Mesodermal cell (in vitro differentiated cells): ENCODE measurements around the gene CACNA1C.

Experiments
- H3K27ac ChIP-seq: 2 replicates; pipeline ENCODE4 v1.7.0; 2013; ENCODE audit warnings: mild to moderate bottlenecking, low read depth, low read length, moderate library complexity; ENCODE audit not compliant: severe bottlenecking
- H3K36me3 ChIP-seq: 2 replicates; pipeline ENCODE4 v1.7.1; 2013; ENCODE audit warnings: mild to moderate bottlenecking, low read length, moderate library complexity; ENCODE audit not compliant: control insufficient read depth, insufficient read depth
- H3K4me1 ChIP-seq: one replicate; pipeline ENCODE4 v1.7.1; 2013; ENCODE audit warnings: mild to moderate bottlenecking, low read length; ENCODE audit not compliant: insufficient read depth, control insufficient read depth, poor library complexity, severe bottlenecking
- H3K4me3 ChIP-seq: 2 replicates; pipeline ENCODE4 v1.7.0; 2013; ENCODE audit warnings: low read length, control low read depth, mild to moderate bottlenecking; ENCODE audit not compliant: insufficient read depth, poor library complexity, severe bottlenecking; ENCODE audit errors: extremely low read depth
- H3K9me3 ChIP-seq: 2 replicates; pipeline ENCODE4 v1.7.1; 2013; ENCODE audit warnings: mild to moderate bottlenecking, low read length, moderate library complexity; ENCODE audit not compliant: control insufficient read depth
- WGBS, 2 experiments: methylation state at CpG; one replicate each; pipeline ENCODE4 v1.1.5; 2013; ENCODE audit warnings: missing lambda C conversion rate in 2 of 2; ENCODE audit not compliant: insufficient coverage in 2 of 2; 5-methylcytosine and 5-hydroxymethylcytosine counted together

Gene CACNA1C

GRCh38 chr12:2268471-2269286 lies 215.9 kb downstream of the CACNA1C start:
- Histone ChIP-seq H3K4me3 (no peak overlapping the region), H3K36me3 (no peaks in the 10 kb centered on the region), H3K27ac (no peak overlapping the region), H3K4me1 (peaks cover 36% of the 10 kb centered on the region), H3K9me3 (no peaks in the 10 kb centered on the region)
- WGBS, 2 experiments: 88 to 89% methylated on average over 17 to 18 of the region's 18 CpGs

GRCh38 chr12:2270846-2271245 lies 218.1 kb downstream of the CACNA1C start:
- Histone ChIP-seq H3K4me1 (peaks cover 18% of the 10 kb centered on the region), H3K4me3 (no peak overlapping the region), H3K9me3 (no peaks in the 10 kb centered on the region), H3K36me3 (no peaks in the 10 kb centered on the region), H3K27ac (no peak overlapping the region)
- 80 to 100% methylated on average over 3 of the region's 6 CpGs for WGBS, 2 experiments

- no peak overlapping the region for H3K27ac ChIP-seq
- H3K9me3 ChIP-seq: no peaks in the 10 kb centered on the region
- WGBS, 2 experiments: 91% methylated on average over 4 of the region's 4 CpGs
- no peaks in the 10 kb centered on the region for H3K36me3 ChIP-seq
- peaks cover 16% of the 10 kb centered on the region for H3K4me1 ChIP-seq
- no peak overlapping the region for H3K4me3 ChIP-seq
These were observed 219.2 kb downstream of the CACNA1C start for GRCh38 chr12:2271961-2272360.

GRCh38 chr12:2273288-2273687 lies 220.5 kb downstream of the CACNA1C start:
- Histone ChIP-seq H3K4me3 (no peak overlapping the region), H3K4me1 (peaks cover 6% of the 10 kb centered on the region), H3K9me3 (no peaks in the 10 kb centered on the region), H3K36me3 (no peaks in the 10 kb centered on the region), H3K27ac (no peak overlapping the region)
- WGBS, 2 experiments: 76 to 86% methylated on average over 3 of the region's 4 CpGs

GRCh38 chr12:2273751-2274150 lies 221.0 kb downstream of the CACNA1C start:
- WGBS, 2 experiments: 95 to 97% methylated on average over 12 of the region's 12 CpGs
- Histone ChIP-seq H3K36me3 (no peaks in the 10 kb centered on the region), H3K9me3 (no peaks in the 10 kb centered on the region), H3K4me3 (no peak overlapping the region), H3K27ac (no peak overlapping the region), H3K4me1 (peaks cover 1% of the 10 kb centered on the region)

- Histone ChIP-seq H3K4me3 (no peak overlapping the region), H3K27ac (no peak overlapping the region), H3K4me1 (no peaks in the 10 kb centered on the region), H3K36me3 (no peaks in the 10 kb centered on the region), H3K9me3 (no peaks in the 10 kb centered on the region)
- 92 to 100% methylated on average over 5 to 6 of the region's 7 CpGs for WGBS, 2 experiments
These were observed 221.9 kb downstream of the CACNA1C start for GRCh38 chr12:2274733-2275132.

GRCh38 chr12:2276288-2277033 lies 223.7 kb downstream of the CACNA1C start:
- no peaks in the 10 kb centered on the region for H3K9me3 ChIP-seq
- H3K36me3 ChIP-seq: no peaks in the 10 kb centered on the region
- no peak overlapping the region for H3K27ac ChIP-seq
- WGBS, 2 experiments: 90 to 94% methylated on average over 4 to 5 of the region's 6 CpGs
- no peak overlapping the region for H3K4me3 ChIP-seq
- no peaks in the 10 kb centered on the region for H3K4me1 ChIP-seq

DNA sequence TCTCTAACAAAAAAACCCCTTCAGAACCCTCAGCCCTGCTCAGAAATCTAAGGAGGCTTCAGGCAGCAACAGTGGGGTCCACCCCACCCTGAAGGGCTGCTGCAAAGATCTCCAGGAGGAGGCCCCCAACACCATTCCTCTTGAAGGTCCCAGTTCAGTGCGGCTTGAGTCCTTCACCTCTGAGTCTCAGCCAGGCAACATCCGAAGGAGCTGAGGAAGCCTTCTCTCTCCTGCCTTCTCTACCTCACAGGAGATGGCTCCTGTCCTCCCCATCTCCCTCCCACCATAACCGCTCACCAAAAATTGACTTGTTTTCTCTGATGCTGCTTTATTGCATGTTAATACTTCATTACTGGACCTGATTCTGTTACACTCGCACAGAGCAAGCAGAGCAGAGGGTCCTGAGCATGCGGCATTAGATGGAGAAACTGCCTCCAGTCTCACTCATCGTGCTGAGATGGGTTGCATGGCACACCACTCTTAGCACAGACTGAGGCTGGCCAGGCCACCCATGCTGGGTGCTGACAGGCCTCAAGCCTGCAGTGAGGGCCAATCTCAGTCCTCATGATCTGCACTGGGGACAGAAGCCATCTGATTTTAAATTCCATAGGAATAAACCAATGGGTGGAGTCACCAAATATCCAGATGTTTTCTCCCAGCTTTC lies 224.8 kb downstream of the CACNA1C start:
- Histone ChIP-seq H3K27ac (no peak overlapping the region), H3K9me3 (no peaks in the 10 kb centered on the region), H3K4me1 (no peaks in the 10 kb centered on the region), H3K4me3 (no peak overlapping the region), H3K36me3 (no peaks in the 10 kb centered on the region)
- 79 to 98% methylated on average over 5 to 6 of the region's 6 CpGs for WGBS, 2 experiments

DNA sequence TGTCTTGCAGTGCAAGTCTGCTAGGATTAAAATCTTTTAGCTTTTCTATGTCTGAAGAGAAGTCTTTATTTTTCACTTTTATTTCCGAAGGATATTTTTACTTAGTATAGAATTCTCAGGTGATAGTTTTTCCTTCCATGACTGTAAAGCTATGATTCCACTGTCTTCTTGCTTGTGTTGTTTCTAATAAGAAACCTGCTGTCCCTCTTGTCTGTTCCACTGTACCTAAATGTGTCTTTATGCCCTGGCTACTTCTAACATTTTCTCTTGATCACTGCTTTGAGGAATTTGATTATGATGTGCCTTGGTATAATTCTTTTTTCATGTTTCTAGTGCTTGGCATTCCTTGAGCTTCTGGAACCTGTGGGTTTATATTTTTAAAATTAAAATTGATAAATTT lies 228.7 kb downstream of the CACNA1C start:
- H3K36me3 ChIP-seq: no peaks in the 10 kb centered on the region
- H3K27ac ChIP-seq: no peak overlapping the region
- no peaks in the 10 kb centered on the region for H3K9me3 ChIP-seq
- no CpG with 5 or more reads among the region's 1 CpG for WGBS, 2 experiments
- no peak overlapping the region for H3K4me3 ChIP-seq
- peaks cover 17% of the 10 kb centered on the region for H3K4me1 ChIP-seq

GRCh38 chr12:2282318-2282717 lies 229.5 kb downstream of the CACNA1C start:
- Histone ChIP-seq H3K4me1 (peaks cover 26% of the 10 kb centered on the region), H3K4me3 (no peak overlapping the region), H3K9me3 (no peaks in the 10 kb centered on the region), H3K27ac (no peak overlapping the region), H3K36me3 (no peaks in the 10 kb centered on the region)
- 58 to 75% methylated on average over 5 to 6 of the region's 6 CpGs for WGBS, 2 experiments
